ENCODE measurements around the gene HSFX1. TPM values are rescaled to one million over a fixed set of nuclear protein-coding genes. Genes with fewer than 3 reads are reported as not detected.
"Not testable (repeated sequence)": the region's sequence is repeated elsewhere in the genome, so short reads cannot be mapped to it uniquely, and the experiment has no call there.

The HSFX1 gene, protein sequence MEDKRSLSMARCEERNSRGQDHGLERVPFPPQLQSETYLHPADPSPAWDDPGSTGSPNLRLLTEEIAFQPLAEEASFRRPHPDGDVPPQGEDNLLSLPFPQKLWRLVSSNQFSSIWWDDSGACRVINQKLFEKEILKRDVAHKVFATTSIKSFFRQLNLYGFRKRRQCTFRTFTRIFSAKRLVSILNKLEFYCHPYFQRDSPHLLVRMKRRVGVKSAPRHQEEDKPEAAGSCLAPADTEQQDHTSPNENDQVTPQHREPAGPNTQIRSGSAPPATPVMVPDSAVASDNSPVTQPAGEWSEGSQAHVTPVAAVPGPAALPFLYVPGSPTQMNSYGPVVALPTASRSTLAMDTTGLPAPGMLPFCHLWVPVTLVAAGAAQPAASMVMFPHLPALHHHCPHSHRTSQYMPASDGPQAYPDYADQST
- 1 to 10 TPM; 3.2 to 3.4 TPM for total RNA-seq
- polyA plus RNA-seq (2013, experiment 1 of 2) = 1.2 TPM
- polyA plus RNA-seq (2013, experiment 2 of 2) = 1.1 TPM
- long read RNA-seq, experiment 1, partial matches to known transcripts = 0 of 1 reads
- long read RNA-seq, experiment 1, other reads (novel, unspliced or antisense) = 1 of 1 reads
- long read RNA-seq, experiment 2, partial matches to known transcripts = 0 of 1 reads
- long read RNA-seq, experiment 2, other reads (novel, unspliced or antisense) = 0 of 1 reads
- long read RNA-seq, experiment 3 = 0 reads
- long read RNA-seq, experiment 4 = 0 reads

DNA sequence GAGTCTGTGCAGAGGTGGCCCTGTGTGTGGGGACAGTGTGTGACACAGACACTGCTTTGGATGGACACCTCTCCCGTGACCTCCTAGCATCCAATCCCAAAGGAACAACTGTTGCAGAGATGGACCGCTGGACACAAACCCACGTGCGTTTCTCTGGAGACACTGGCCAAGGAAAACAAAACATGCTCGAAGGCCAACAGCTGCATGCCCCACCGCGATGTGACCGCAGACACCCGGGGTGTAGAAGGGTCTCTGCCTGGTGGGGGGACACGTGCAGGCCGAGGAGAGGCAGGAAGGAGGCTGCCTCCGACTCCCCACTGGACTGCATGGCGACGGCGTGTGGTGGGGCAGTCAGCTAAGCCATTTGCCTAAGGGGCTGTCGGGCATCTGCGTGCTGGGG is at the start of gene HSFX1:
Gene HSFX1, plus strand, starts transcription at position 301 of the 400 bp plus-strand sequence. CDS start 614 bp downstream, outside the sequence.
- not testable (repeated sequence) for H3K4me1 ChIP-seq (ENCODE audit: control insufficient read depth, insufficient read depth, low read length); H3K9me3 ChIP-seq (ENCODE audit: control insufficient read depth, low read length); H3K27ac ChIP-seq (ENCODE audit: low read depth, low read length); H3K4me3 ChIP-seq (ENCODE audit: low read length); H3K27me3 ChIP-seq (ENCODE audit: control insufficient read depth, insufficient read depth, low read length, poor library complexity, severe bottlenecking); H3K4me3 Mint-ChIP-seq; H3K36me3 ChIP-seq (ENCODE audit: control insufficient read depth, insufficient read depth, low read length); H3K9ac ChIP-seq (ENCODE audit: extremely low read depth, low read length, poor library complexity, severe bottlenecking); H3K27ac Mint-ChIP-seq; H3K27me3 Mint-ChIP-seq (ENCODE audit: insufficient read depth); H3K36me3 Mint-ChIP-seq (ENCODE audit: low read depth); DNase-seq; H3K9me3 Mint-ChIP-seq; H3K4me1 Mint-ChIP-seq
- no CpG with 5 or more reads among the region's 17 CpGs for WGBS, 2 experiments (ENCODE audit: insufficient coverage in 1 of 2, insufficient read length in 1 of 2)

GRCh38 chrX:149727308-149727707 is 46.6 kb upstream of the HSFX1 start:
- H3K27me3 Mint-ChIP-seq (ENCODE audit: insufficient read depth); DNase-seq; H3K4me1 Mint-ChIP-seq; H3K9me3 ChIP-seq (ENCODE audit: control insufficient read depth, low read length); H3K27ac ChIP-seq (ENCODE audit: low read depth, low read length); H3K4me1 ChIP-seq (ENCODE audit: control insufficient read depth, insufficient read depth, low read length); H3K9me3 Mint-ChIP-seq; H3K4me3 ChIP-seq (ENCODE audit: low read length); H3K4me3 Mint-ChIP-seq; H3K36me3 Mint-ChIP-seq (ENCODE audit: low read depth); H3K36me3 ChIP-seq (ENCODE audit: control insufficient read depth, insufficient read depth, low read length); H3K9ac ChIP-seq (ENCODE audit: extremely low read depth, low read length, poor library complexity, severe bottlenecking); H3K27me3 ChIP-seq (ENCODE audit: control insufficient read depth, insufficient read depth, low read length, poor library complexity, severe bottlenecking); H3K27ac Mint-ChIP-seq: not testable (repeated sequence)
- WGBS, 2 experiments (ENCODE audit: insufficient coverage in 1 of 2, insufficient read length in 1 of 2) = no CpG with 5 or more reads among the region's 7 CpGs

GRCh38 chrX:149742269-149742668 is 31.6 kb upstream of the HSFX1 start:
- H3K27me3 Mint-ChIP-seq (ENCODE audit: insufficient read depth); H3K4me1 Mint-ChIP-seq; H3K9me3 Mint-ChIP-seq; H3K4me1 ChIP-seq (ENCODE audit: control insufficient read depth, insufficient read depth, low read length); H3K36me3 Mint-ChIP-seq (ENCODE audit: low read depth); H3K27me3 ChIP-seq (ENCODE audit: control insufficient read depth, insufficient read depth, low read length, poor library complexity, severe bottlenecking); H3K9ac ChIP-seq (ENCODE audit: extremely low read depth, low read length, poor library complexity, severe bottlenecking); H3K4me3 ChIP-seq (ENCODE audit: low read length); H3K36me3 ChIP-seq (ENCODE audit: control insufficient read depth, insufficient read depth, low read length); H3K27ac Mint-ChIP-seq; DNase-seq; H3K27ac ChIP-seq (ENCODE audit: low read depth, low read length); H3K4me3 Mint-ChIP-seq; H3K9me3 ChIP-seq (ENCODE audit: control insufficient read depth, low read length): not testable (repeated sequence)
- no CpG with 5 or more reads among the region's 6 CpGs for WGBS, 2 experiments (ENCODE audit: insufficient coverage in 1 of 2, insufficient read length in 1 of 2)

DNA sequence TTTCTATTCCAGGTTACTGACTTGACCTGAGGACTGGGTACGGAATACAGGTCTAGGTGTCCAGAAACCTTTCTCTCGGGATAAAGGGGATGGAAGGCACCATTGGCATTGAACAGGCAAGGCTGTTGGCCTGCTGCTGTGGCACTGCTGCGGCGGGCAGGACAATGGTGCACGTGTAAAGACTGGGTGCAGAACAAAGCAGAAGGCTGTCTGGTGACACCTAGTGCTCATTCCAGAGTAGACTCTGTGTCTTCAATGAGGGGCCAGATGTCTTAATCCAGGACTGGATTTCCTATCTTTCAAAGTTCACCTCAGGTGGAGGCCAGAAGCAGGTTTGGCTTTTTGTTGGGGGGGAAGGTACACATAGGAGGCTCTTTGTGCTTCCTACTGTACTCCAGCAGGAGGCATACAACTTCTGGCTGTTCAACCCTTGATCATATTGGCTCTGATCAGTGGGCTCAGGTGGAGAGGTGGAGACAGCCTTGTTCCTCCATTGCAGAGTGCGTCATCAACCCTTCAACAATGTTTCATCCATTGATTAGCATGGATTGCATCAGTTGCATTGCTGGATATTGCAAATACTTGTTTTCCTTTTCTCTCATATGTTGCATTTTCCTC is 27.4 kb upstream of the HSFX1 start:
- H3K36me3 Mint-ChIP-seq (ENCODE audit: low read depth); DNase-seq; H3K27me3 Mint-ChIP-seq (ENCODE audit: insufficient read depth); H3K9me3 ChIP-seq (ENCODE audit: control insufficient read depth, low read length); H3K4me1 Mint-ChIP-seq; H3K27ac Mint-ChIP-seq; H3K4me1 ChIP-seq (ENCODE audit: control insufficient read depth, insufficient read depth, low read length); H3K4me3 Mint-ChIP-seq; H3K27ac ChIP-seq (ENCODE audit: low read depth, low read length); H3K4me3 ChIP-seq (ENCODE audit: low read length); H3K27me3 ChIP-seq (ENCODE audit: control insufficient read depth, insufficient read depth, low read length, poor library complexity, severe bottlenecking); H3K9ac ChIP-seq (ENCODE audit: extremely low read depth, low read length, poor library complexity, severe bottlenecking); H3K36me3 ChIP-seq (ENCODE audit: control insufficient read depth, insufficient read depth, low read length): not testable (repeated sequence)
- H3K9me3 Mint-ChIP-seq = peaks cover 13% of the 10 kb centered on the region
- no CpG with 5 or more reads among the region's 6 CpGs for WGBS, 2 experiments (ENCODE audit: insufficient coverage in 1 of 2, insufficient read length in 1 of 2)

All from endodermal cell (in vitro differentiated cells).